ENCODE measurements around the gene BABAM2. TPM values are rescaled to one million over a fixed set of nuclear protein-coding genes. Genes with fewer than 3 reads are reported as not detected.

The BABAM2 gene
- total and polyA plus RNA-seq, 5 donors, result 45.2 to 65.2 (median 64.0) TPM

DNA sequence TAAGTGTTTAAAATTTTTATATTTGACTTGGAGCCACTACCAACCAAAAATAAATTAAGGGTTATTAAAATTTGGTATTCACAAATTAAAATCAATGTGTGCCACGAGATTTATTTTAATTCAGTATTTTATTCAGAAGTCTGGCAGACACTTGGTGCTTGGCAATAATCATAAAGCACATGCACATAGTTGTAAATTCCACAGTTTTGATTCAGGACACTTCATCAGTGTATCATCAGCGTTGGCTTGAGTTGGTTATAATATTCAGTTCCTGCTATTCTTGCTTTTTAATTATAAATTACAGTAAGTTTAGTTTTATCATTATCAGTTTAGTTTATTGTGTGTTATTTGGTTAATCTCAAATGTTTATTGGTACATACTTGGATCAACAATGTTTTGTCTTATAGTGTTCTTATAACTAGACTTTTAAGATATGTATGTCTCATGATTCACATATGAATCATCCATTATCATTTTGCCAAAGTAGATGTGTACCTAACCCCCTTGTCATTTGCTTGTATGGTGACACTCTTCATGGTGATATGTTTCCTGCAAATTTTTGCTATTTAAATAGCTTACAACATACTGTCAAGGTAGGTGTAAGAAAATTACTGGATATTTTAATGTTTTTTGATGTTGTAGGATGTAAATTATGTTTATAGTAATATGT is 237.9 kb downstream of the BABAM2 start:
- intact Hi-C loops (cut with DNase I), result no loop called here
- Histone ChIP-seq H3K27me3 (ENCODE audit: control insufficient read depth, insufficient read depth) (no peaks in the 10 kb centered on the region), H3K4me3 (ENCODE audit: low read length) (no peak overlapping the region), H3K4me1 (ENCODE audit: control insufficient read depth, insufficient read depth, low read length) (no peaks in the 10 kb centered on the region), H3K9me3 (ENCODE audit: control insufficient read depth, low read length) (no peaks in the 10 kb centered on the region), H3K27ac (ENCODE audit: low read length) (no peak overlapping the region)
- DNase-seq, result no peak
- 75% methylated on average over 2 of the region's 2 CpGs for WGBS
- ATAC-seq, result no peak

GRCh38 chr2:28129955-28130695 is 239.6 kb downstream of the BABAM2 start:
- no peak overlapping the region for H3K27ac ChIP-seq (ENCODE audit: low read length)
- DNase-seq (no peak), ATAC-seq (no peak)
- no peak overlapping the region for H3K4me3 ChIP-seq (ENCODE audit: low read length)
- no peaks in the 10 kb centered on the region for H3K9me3 ChIP-seq (ENCODE audit: control insufficient read depth, low read length)
- H3K4me1 ChIP-seq (ENCODE audit: control insufficient read depth, insufficient read depth, low read length), result peaks cover 4% of the 10 kb centered on the region
- H3K27me3 ChIP-seq (ENCODE audit: control insufficient read depth, insufficient read depth), result no peaks in the 10 kb centered on the region
- intact Hi-C loops (cut with DNase I), result no loop called here
- 93% methylated on average over 4 of the region's 4 CpGs for WGBS

DNA sequence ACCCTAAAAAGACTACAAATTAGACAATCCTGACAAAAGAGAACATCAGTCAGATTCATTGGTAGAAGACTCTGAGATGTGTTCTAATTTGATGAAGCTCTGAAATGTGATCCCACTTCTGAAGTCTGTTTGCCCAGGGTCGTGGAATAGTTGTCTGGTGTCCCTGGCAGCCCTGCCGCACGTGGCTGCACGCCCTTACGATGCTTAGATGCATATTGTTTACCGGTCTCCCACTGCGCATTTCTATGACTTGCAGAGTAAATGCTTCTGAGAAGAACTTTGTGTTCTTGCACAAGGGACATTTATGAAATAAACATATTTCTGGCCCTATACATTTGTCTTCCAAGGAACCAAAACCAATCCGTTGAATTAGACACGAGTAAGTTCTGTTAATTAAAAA is 243.2 kb downstream of the BABAM2 start:
- intact Hi-C loops (cut with DNase I), result no loop called here
- Histone ChIP-seq H3K4me3 (ENCODE audit: low read length) (no peak overlapping the region), H3K4me1 (ENCODE audit: control insufficient read depth, insufficient read depth, low read length) (peaks cover 4% of the 10 kb centered on the region), H3K27me3 (ENCODE audit: control insufficient read depth, insufficient read depth) (no peaks in the 10 kb centered on the region), H3K27ac (ENCODE audit: low read length) (no peak overlapping the region), H3K9me3 (ENCODE audit: control insufficient read depth, low read length) (no peaks in the 10 kb centered on the region)
- ATAC-seq, result no peak
- WGBS, result 93% methylated on average over 9 of the region's 9 CpGs
- no peak for DNase-seq

GRCh38 chr2:28134262-28134812 is 243.8 kb downstream of the BABAM2 start:
- Histone ChIP-seq H3K9me3 (ENCODE audit: control insufficient read depth, low read length) (no peaks in the 10 kb centered on the region), H3K4me1 (ENCODE audit: control insufficient read depth, insufficient read depth, low read length) (peaks cover 4% of the 10 kb centered on the region), H3K27me3 (ENCODE audit: control insufficient read depth, insufficient read depth) (no peaks in the 10 kb centered on the region), H3K27ac (ENCODE audit: low read length) (no peak overlapping the region), H3K4me3 (ENCODE audit: low read length) (no peak overlapping the region)
- WGBS, result 57% methylated on average over 4 of the region's 4 CpGs
- peak in 1 of 3 donors; percentile 18 for DNase-seq
- ATAC-seq, result peak; percentile 89 to 91
- intact Hi-C loops (cut with DNase I), result no loop called here

DNA sequence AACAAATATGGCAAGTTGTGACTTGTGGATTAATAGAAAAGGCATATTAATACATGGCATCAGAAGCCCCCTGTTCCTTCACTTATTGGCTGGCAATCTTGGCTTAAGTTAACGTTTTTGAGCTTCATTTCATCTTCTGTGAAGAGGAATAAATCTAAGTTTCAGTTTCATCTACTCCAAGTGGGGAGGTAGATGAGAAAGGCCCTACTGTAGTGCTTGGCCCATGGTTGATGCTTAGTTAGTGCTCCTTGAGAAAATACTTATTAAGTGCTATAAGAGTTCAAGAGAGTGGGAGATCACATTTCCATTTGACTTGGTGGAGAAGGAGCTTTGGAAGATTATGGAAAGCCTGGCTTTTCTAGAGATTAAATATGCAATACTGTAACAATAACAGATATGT is 244.3 kb downstream of the BABAM2 start:
- Histone ChIP-seq H3K4me3 (ENCODE audit: low read length) (no peak overlapping the region), H3K4me1 (ENCODE audit: control insufficient read depth, insufficient read depth, low read length) (peaks cover 4% of the 10 kb centered on the region), H3K27me3 (ENCODE audit: control insufficient read depth, insufficient read depth) (no peaks in the 10 kb centered on the region), H3K9me3 (ENCODE audit: control insufficient read depth, low read length) (no peaks in the 10 kb centered on the region), H3K27ac (ENCODE audit: low read length) (no peak overlapping the region)
- intact Hi-C loops (cut with DNase I), result no loop called here
- DNase-seq (no peak), ATAC-seq (no peak)
- WGBS, result 46% methylated on average over 1 of the region's 1 CpG

GRCh38 chr2:28135324-28135723 is 244.8 kb downstream of the BABAM2 start:
- ATAC-seq (no peak), DNase-seq (no peak)
- Histone ChIP-seq H3K27ac (ENCODE audit: low read length) (no peak overlapping the region), H3K4me1 (ENCODE audit: control insufficient read depth, insufficient read depth, low read length) (peaks cover 4% of the 10 kb centered on the region), H3K9me3 (ENCODE audit: control insufficient read depth, low read length) (no peaks in the 10 kb centered on the region), H3K4me3 (ENCODE audit: low read length) (no peak overlapping the region), H3K27me3 (ENCODE audit: control insufficient read depth, insufficient read depth) (no peaks in the 10 kb centered on the region)
- intact Hi-C loops (cut with DNase I), result no loop called here

GRCh38 chr2:28135799-28136198 is 245.3 kb downstream of the BABAM2 start:
- WGBS, result 98% methylated on average over 4 of the region's 4 CpGs
- H3K9me3 ChIP-seq (ENCODE audit: control insufficient read depth, low read length), result no peaks in the 10 kb centered on the region
- DNase-seq (no peak), ATAC-seq (no peak)
- no peak overlapping the region for H3K27ac ChIP-seq (ENCODE audit: low read length)
- no peak overlapping the region for H3K4me3 ChIP-seq (ENCODE audit: low read length)
- intact Hi-C loops (cut with DNase I), result no loop called here
- H3K27me3 ChIP-seq (ENCODE audit: control insufficient read depth, insufficient read depth), result no peaks in the 10 kb centered on the region
- H3K4me1 ChIP-seq (ENCODE audit: control insufficient read depth, insufficient read depth, low read length), result peaks cover 4% of the 10 kb centered on the region

DNA sequence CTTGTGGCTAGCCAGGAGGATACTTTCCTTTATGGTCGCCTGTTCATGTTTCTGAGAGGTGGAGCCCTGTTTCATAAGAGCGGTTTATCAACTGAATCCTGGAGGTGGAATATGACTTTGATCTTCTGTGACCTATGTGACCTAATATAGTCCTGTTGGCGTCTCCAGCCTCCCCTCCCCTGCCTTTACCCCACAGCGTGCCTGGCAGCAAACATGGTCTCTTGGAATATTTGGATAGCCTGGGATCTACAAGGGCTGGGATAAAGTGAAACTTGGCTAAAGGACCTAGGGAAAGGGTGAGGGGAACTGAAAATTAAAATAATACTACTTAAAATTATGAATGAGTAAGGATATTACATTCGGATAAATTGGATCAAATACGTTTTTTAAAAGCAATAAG is 246.0 kb downstream of the BABAM2 start:
- 78% methylated on average over 6 of the region's 6 CpGs for WGBS
- no peak overlapping the region for H3K4me3 ChIP-seq (ENCODE audit: low read length)
- peak in 1 of 2 donors; percentile 52 for ATAC-seq
- no peak for DNase-seq
- intact Hi-C loops (cut with DNase I), result no loop called here
- no peak overlapping the region for H3K27ac ChIP-seq (ENCODE audit: low read length)
- H3K9me3 ChIP-seq (ENCODE audit: control insufficient read depth, low read length), result no peaks in the 10 kb centered on the region
- peaks cover 4% of the 10 kb centered on the region for H3K4me1 ChIP-seq (ENCODE audit: control insufficient read depth, insufficient read depth, low read length)
- no peaks in the 10 kb centered on the region for H3K27me3 ChIP-seq (ENCODE audit: control insufficient read depth, insufficient read depth)

DNA sequence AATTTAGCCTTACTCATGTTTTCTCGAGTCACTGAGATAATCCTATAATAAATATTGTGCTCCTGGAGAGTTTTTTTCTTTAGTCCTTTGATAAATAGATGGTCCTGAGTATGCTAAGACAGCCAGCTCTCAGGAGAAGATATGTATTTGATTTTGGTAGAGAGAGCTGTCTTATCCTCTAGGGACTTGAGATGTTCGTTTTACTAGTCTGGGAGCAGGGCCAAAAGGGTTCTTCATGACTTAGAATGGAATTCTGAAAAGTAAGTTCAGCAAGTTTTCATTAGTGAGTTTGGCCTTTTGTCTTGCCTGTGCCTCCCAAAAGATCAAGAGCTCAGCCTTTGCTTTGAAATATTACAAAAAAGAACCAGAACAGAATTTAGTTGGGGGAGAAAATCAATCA is 246.7 kb downstream of the BABAM2 start:
- DNase-seq (no peak), ATAC-seq (no peak)
- intact Hi-C loops (cut with DNase I), result no loop called here
- no peak overlapping the region for H3K27ac ChIP-seq (ENCODE audit: low read length)
- no peaks in the 10 kb centered on the region for H3K9me3 ChIP-seq (ENCODE audit: control insufficient read depth, low read length)
- H3K4me3 ChIP-seq (ENCODE audit: low read length), result no peak overlapping the region
- WGBS, result 22% methylated on average over 2 of the region's 2 CpGs
- peaks cover 4% of the 10 kb centered on the region for H3K4me1 ChIP-seq (ENCODE audit: control insufficient read depth, insufficient read depth, low read length)
- no peaks in the 10 kb centered on the region for H3K27me3 ChIP-seq (ENCODE audit: control insufficient read depth, insufficient read depth)

DNA sequence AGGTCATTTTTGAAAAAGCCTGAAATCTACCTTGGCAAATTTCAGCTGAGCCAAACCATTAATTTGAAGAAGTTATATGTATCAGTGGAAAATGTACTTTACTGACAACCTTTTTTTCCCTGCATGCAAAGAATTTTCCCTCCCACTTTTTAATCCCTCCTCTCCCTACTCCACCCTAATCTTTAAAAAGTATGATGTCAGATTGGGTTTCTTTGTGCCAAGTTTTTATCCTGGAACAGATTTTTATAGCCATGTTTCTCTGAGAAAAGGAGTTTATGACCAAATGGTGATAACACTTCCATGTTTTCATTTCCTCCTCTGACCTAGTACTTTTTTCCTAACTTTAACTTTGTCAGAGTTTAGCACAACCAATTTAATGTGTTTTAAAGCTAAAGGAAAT is 251.9 kb downstream of the BABAM2 start:
- peak in 1 of 2 donors; percentile 69 for ATAC-seq
- DNase-seq, result no peak
- no peaks in the 10 kb centered on the region for H3K4me1 ChIP-seq (ENCODE audit: control insufficient read depth, insufficient read depth, low read length)
- H3K4me3 ChIP-seq (ENCODE audit: low read length), result no peak overlapping the region
- no peaks in the 10 kb centered on the region for H3K9me3 ChIP-seq (ENCODE audit: control insufficient read depth, low read length)
- intact Hi-C loops (cut with DNase I), result no loop called here
- H3K27ac ChIP-seq (ENCODE audit: low read length), result no peak overlapping the region
- H3K27me3 ChIP-seq (ENCODE audit: control insufficient read depth, insufficient read depth), result no peaks in the 10 kb centered on the region

DNA sequence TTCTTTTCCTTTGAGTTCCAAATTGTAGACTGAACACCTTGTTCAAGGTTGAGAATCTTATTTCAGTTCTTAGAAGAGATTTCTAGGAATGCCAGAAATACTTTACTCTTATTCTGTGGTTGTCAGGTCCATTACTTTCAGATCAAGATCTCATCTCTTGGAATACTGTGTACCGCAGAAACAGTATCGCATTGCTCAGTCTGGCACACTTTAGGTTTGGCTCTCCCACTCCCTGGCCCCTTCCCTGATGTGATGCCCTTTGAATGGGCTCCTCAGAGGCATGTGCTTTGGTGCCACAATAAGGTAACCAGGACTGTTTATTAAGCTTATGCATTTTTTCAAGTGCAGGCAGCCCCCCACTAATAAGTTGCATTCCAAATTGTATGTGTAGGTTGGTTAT is 257.5 kb downstream of the BABAM2 start:
- H3K4me3 ChIP-seq (ENCODE audit: low read length), result no peak overlapping the region
- ATAC-seq (no peak), DNase-seq (no peak)
- H3K4me1 ChIP-seq (ENCODE audit: control insufficient read depth, insufficient read depth, low read length), result peaks cover 3% of the 10 kb centered on the region
- H3K27ac ChIP-seq (ENCODE audit: low read length), result no peak overlapping the region
- H3K27me3 ChIP-seq (ENCODE audit: control insufficient read depth, insufficient read depth), result no peaks in the 10 kb centered on the region
- WGBS, result over 99% methylated on average over 2 of the region's 2 CpGs
- no peaks in the 10 kb centered on the region for H3K9me3 ChIP-seq (ENCODE audit: control insufficient read depth, low read length)
- intact Hi-C loops (cut with DNase I), result no loop called here

Measured in right cardiac atrium (tissue), 5 donors.